ENCODE data around the gene LARGE1.

- TF ChIP-seq CTCF (IDR thresholded peaks at IDR 0.05) (no peak), POLR2A (IDR thresholded peaks at IDR 0.05) (no peak)
Observed at GRCh38 chr22:33315117-33315516, 605.2 kb downstream of the LARGE1 start.
